Measurements from ENCODE around the gene ADGRD2. TPM values are rescaled to one million over a fixed set of nuclear protein-coding genes. Genes with fewer than 3 reads are reported as not detected.

The ADGRD2 gene
- total RNA-seq, 1 experiment from 2014 or later = not detected

GRCh38 chr9:124468061-124468740, 17.9 kb downstream of the ADGRD2 start:
- Mint-ChIP-seq H3K4me3 (ENCODE audit: low read depth, unreplicated experiment) (no peak overlapping the region), H3K27ac (ENCODE audit: unreplicated experiment) (no peak overlapping the region), H3K36me3 (ENCODE audit: insufficient read depth, unreplicated experiment) (no peaks in the 10 kb centered on the region), H3K4me1 (ENCODE audit: low read depth, unreplicated experiment) (no peaks in the 10 kb centered on the region), H3K9me3 (ENCODE audit: low read depth, unreplicated experiment) (no peaks in the 10 kb centered on the region), H3K27me3 (ENCODE audit: unreplicated experiment) (peaks cover 54% of the 10 kb centered on the region)
- TF ChIP-seq CTCF (IDR thresholded peaks at IDR 0.05; ENCODE audit: unreplicated experiment) = no peak
- CTCF ChIA-PET = no interaction called here
- no peak for DNase-seq
- no TSS peak for BruUV-seq (replicated peaks)
- intact Hi-C loops (cut with micrococcal nuclease; ENCODE audit: unreplicated experiment) = no loop called here

DNA sequence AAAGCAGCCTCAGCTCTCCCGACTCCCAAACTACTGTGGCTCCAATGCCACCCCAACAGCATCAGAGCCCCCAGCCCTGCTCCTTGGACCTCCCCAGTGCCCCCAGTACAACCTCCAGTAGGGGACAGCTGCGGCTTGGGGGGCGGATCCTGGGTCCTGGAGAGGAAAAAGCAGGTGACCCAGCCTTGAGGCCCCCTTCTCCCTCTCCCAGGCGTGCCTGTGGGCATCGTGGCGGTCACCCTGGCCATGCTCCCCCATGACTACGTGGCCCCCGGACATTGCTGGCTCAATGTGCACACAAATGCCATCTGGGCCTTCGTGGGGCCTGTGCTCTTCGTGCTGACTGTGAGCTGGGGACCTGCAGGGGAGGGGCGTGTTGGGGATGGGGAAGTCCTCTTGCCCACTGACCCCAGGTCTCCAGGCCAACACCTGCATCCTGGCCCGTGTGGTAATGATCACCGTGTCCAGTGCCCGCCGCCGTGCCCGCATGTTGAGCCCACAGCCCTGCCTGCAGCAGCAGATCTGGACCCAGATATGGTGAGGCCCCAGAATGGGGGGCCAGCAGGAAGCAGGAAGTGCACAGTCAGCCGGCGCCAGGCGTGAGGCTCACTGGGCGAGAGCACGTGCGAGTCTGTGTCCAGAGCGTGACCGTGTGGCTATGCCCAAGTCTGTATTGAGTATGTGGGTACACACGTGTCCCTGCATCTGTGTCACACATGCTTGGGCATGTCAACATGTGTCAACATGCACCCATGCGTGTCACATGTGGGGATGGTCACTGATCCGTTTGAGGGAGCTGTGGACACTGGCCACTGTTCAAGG, 19.0 kb downstream of the ADGRD2 start:
- Mint-ChIP-seq H3K4me3 (ENCODE audit: low read depth, unreplicated experiment) (no peak overlapping the region), H3K4me1 (ENCODE audit: low read depth, unreplicated experiment) (no peaks in the 10 kb centered on the region), H3K9me3 (ENCODE audit: low read depth, unreplicated experiment) (no peaks in the 10 kb centered on the region), H3K27me3 (ENCODE audit: unreplicated experiment) (peaks cover 57% of the 10 kb centered on the region), H3K27ac (ENCODE audit: unreplicated experiment) (no peak overlapping the region), H3K36me3 (ENCODE audit: insufficient read depth, unreplicated experiment) (no peaks in the 10 kb centered on the region)
- DNase-seq = no peak
- no TSS peak for BruUV-seq (replicated peaks)
- CTCF ChIA-PET = no interaction called here
- intact Hi-C loops (cut with micrococcal nuclease; ENCODE audit: unreplicated experiment) = no loop called here
- TF ChIP-seq CTCF (IDR thresholded peaks at IDR 0.05; ENCODE audit: unreplicated experiment) = no peak

- CTCF ChIA-PET = no interaction called here
- H3K27ac Mint-ChIP-seq (ENCODE audit: unreplicated experiment) = no peak overlapping the region
- no peaks in the 10 kb centered on the region for H3K9me3 Mint-ChIP-seq (ENCODE audit: low read depth, unreplicated experiment)
- peaks cover 55% of the 10 kb centered on the region for H3K27me3 Mint-ChIP-seq (ENCODE audit: unreplicated experiment)
- no peak overlapping the region for H3K4me3 Mint-ChIP-seq (ENCODE audit: low read depth, unreplicated experiment)
- H3K4me1 Mint-ChIP-seq (ENCODE audit: low read depth, unreplicated experiment) = no peaks in the 10 kb centered on the region
- no TSS peak for BruUV-seq (replicated peaks)
- no peak for TF ChIP-seq CTCF (IDR thresholded peaks at IDR 0.05; ENCODE audit: unreplicated experiment)
- no peaks in the 10 kb centered on the region for H3K36me3 Mint-ChIP-seq (ENCODE audit: insufficient read depth, unreplicated experiment)
- no peak for DNase-seq
- intact Hi-C loops (cut with micrococcal nuclease; ENCODE audit: unreplicated experiment) = no loop called here
Observed at GRCh38 chr9:124470306-124470705, 20.1 kb downstream of the ADGRD2 start.

DNA sequence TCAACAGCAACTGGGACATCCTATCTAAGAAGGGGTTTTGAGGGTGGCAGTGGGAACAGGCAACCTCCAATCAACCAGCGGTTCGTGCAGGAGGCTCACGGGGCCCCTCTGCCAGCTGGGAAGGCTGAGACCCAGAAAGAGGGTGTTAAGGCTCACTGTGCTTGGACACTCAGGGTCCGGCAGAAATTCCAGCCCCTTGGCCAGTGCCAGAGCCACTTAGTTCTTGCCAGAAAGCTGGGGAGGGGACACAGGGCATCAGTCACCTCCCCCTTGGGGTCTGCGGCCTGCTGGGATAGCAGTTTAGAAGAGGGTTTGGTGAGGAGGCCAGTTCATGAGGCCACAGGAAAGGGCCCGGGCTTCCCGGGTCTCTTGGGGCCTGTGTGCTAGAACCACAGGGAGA, 20.5 kb downstream of the ADGRD2 start:
- H3K4me1 Mint-ChIP-seq (ENCODE audit: low read depth, unreplicated experiment) = no peaks in the 10 kb centered on the region
- DNase-seq = no peak
- no TSS peak for BruUV-seq (replicated peaks)
- no peaks in the 10 kb centered on the region for H3K36me3 Mint-ChIP-seq (ENCODE audit: insufficient read depth, unreplicated experiment)
- CTCF ChIA-PET = no interaction called here
- no peak overlapping the region for H3K4me3 Mint-ChIP-seq (ENCODE audit: low read depth, unreplicated experiment)
- peaks cover 50% of the 10 kb centered on the region for H3K27me3 Mint-ChIP-seq (ENCODE audit: unreplicated experiment)
- H3K27ac Mint-ChIP-seq (ENCODE audit: unreplicated experiment) = no peak overlapping the region
- H3K9me3 Mint-ChIP-seq (ENCODE audit: low read depth, unreplicated experiment) = no peaks in the 10 kb centered on the region
- intact Hi-C loops (cut with micrococcal nuclease; ENCODE audit: unreplicated experiment) = no loop called here
- no peak for TF ChIP-seq CTCF (IDR thresholded peaks at IDR 0.05; ENCODE audit: unreplicated experiment)

Data from Calu3 (cell line).